Glutamatergic neuron (in vitro differentiated cells): ENCODE results near the gene ACTL7B. TPM values are rescaled to one million over a fixed set of nuclear protein-coding genes. Genes with fewer than 3 reads are reported as not detected.

Experiments
- DNase-seq: peaks from one replicate; pipeline ENCODE4 v3.0.0; 2022
- H3K27ac Mint-ChIP-seq: one replicate; pipeline ENCODE4 v1.8.0; 2020; ENCODE audit warnings: mild to moderate bottlenecking, mixed read lengths, inconsistent platforms; ENCODE audit not compliant: unreplicated experiment
- H3K27me3 Mint-ChIP-seq: one replicate; pipeline ENCODE4 v1.8.0; 2020; ENCODE audit warnings: mild to moderate bottlenecking, moderate library complexity, mixed read lengths, inconsistent platforms; ENCODE audit not compliant: unreplicated experiment
- H3K36me3 Mint-ChIP-seq: one replicate; pipeline ENCODE4 v1.8.0; 2020; ENCODE audit warnings: mild to moderate bottlenecking, mixed read lengths, inconsistent platforms; ENCODE audit not compliant: unreplicated experiment
- H3K4me1 Mint-ChIP-seq: one replicate; pipeline ENCODE4 v1.8.0; 2020; ENCODE audit warnings: mild to moderate bottlenecking, low read depth, mixed read lengths, inconsistent platforms; ENCODE audit not compliant: unreplicated experiment
- H3K4me3 Mint-ChIP-seq: one replicate; pipeline ENCODE4 v1.8.0; 2020; ENCODE audit warnings: mild to moderate bottlenecking, mixed read lengths, inconsistent platforms; ENCODE audit not compliant: unreplicated experiment
- H3K9me3 Mint-ChIP-seq: one replicate; pipeline ENCODE4 v1.8.0; 2020; ENCODE audit warnings: mild to moderate bottlenecking, moderate library complexity, mixed read lengths, inconsistent platforms; ENCODE audit not compliant: unreplicated experiment
- total RNA-seq: library from RNA; stranded (reverse); fragmentation: NEBNext Ultra II Directional; extraction: Animal tissue kit (Norgen Biotek cat#: 25700); gene quantifications from one replicate; pipeline ENCODE4 v1.2.1, GENCODE V29; 2021; ENCODE audit not compliant: unreplicated experiment
- TF ChIP-seq, protein P1 (sequence below): fragments of 200-600 bp; sonication (generic); IDR thresholded peaks from one replicate; pipeline ENCODE4 v1.5.0; 2021; ENCODE audit not compliant: partially characterized antibody, unreplicated experiment

The ACTL7B gene
- total RNA-seq, 1 donor from 2014 or later = not detected

DNA sequence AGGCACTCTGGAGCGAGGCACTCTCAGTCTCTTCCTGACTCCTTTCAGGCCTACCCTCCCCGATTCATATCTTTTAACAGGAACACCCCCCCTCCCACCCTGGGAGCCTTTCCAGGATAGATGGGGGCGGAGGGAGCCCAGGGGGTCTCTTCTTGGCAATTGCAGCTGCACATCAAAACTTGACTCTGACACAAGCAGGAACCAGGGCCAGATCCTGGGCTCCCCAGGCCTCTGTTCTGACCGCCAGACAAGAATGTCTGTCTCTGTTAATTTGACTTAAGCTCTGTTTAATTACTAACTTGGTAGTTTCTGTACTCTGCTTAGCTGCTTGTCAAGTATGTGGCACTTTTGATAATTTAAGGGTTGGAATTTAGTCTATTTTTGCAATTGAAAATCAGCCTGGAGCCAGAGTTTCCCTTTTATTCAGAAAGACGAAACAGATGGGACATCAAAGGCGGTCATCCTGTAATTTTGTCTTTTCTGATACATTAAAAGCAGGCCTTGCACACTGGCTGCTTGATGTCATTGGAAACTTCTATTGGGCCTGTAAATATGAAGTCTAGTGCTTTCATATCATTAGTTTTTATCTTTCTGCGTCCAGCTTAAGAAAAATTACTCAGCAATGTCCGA is 43.3 kb downstream of the ACTL7B start:
- TF ChIP-seq, protein P1, sequence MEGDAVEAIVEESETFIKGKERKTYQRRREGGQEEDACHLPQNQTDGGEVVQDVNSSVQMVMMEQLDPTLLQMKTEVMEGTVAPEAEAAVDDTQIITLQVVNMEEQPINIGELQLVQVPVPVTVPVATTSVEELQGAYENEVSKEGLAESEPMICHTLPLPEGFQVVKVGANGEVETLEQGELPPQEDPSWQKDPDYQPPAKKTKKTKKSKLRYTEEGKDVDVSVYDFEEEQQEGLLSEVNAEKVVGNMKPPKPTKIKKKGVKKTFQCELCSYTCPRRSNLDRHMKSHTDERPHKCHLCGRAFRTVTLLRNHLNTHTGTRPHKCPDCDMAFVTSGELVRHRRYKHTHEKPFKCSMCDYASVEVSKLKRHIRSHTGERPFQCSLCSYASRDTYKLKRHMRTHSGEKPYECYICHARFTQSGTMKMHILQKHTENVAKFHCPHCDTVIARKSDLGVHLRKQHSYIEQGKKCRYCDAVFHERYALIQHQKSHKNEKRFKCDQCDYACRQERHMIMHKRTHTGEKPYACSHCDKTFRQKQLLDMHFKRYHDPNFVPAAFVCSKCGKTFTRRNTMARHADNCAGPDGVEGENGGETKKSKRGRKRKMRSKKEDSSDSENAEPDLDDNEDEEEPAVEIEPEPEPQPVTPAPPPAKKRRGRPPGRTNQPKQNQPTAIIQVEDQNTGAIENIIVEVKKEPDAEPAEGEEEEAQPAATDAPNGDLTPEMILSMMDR = no peak

DNA sequence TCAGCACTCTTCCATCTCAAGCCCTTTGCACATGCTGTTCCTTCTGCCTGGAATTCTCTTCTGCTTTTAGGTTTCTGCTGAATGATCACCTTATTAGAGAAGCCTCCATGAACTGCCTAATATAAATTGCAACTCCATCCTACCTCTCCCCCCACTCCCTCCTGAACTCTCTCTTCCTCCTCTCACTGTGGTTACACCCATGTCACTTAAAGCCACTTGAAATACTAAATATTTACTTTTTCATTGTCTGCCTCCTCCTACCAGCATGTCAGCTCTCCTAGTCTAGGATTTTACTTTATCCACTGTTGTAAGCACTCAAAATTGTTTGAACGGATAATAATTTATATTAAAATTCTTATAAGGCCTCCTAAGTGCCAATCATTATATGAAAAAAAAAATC is 43.8 kb downstream of the ACTL7B start:
- Mint-ChIP-seq H3K36me3 (no peaks in the 10 kb centered on the region), H3K27me3 (no peaks in the 10 kb centered on the region), H3K4me3 (no peak overlapping the region), H3K4me1 (no peaks in the 10 kb centered on the region), H3K27ac (no peak overlapping the region), H3K9me3 (peaks cover 2% of the 10 kb centered on the region)
- TF ChIP-seq, protein P1 = no peak
- DNase-seq = no peak

More for the DNA sequence above, 43.3 kb downstream of the ACTL7B start:
- Mint-ChIP-seq H3K4me1 (no peaks in the 10 kb centered on the region), H3K27me3 (no peaks in the 10 kb centered on the region), H3K36me3 (no peaks in the 10 kb centered on the region), H3K9me3 (peaks cover 2% of the 10 kb centered on the region), H3K4me3 (no peak overlapping the region), H3K27ac (no peak overlapping the region)
- no peak for DNase-seq

DNA sequence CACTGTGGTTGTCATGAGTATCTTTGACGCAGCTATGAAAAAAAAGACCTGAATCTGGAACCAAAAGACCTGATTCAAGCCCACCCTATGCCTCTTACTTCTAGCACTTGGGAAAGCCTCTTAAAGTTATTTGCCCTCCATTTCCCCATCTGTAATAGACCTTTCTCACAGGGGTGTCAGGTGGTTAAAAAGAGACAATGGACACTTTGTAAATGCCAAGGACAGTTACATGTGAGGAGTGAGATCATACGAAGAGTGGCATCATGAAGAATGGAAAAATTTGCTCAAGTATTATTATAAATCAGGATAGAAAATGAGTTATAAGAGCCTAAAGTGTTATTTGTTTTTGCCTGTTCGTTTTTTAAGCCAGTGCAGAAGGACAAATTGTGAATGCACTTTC is 46.5 kb downstream of the ACTL7B start:
- Mint-ChIP-seq H3K9me3 (peaks cover 2% of the 10 kb centered on the region), H3K27me3 (no peaks in the 10 kb centered on the region), H3K27ac (no peak overlapping the region), H3K4me3 (no peak overlapping the region), H3K4me1 (no peaks in the 10 kb centered on the region), H3K36me3 (no peaks in the 10 kb centered on the region)
- TF ChIP-seq, protein P1 = no peak
- DNase-seq = no peak

Other genes starting within 250 kb of the ACTL7B start
- not detected for gene ACTL7A, start 6.3 kb upstream of the ACTL7B start, total RNA-seq
- 51.9 TPM for gene ELP1, start 78.1 kb upstream of the ACTL7B start, total RNA-seq
- 5.5 TPM for gene ABITRAM, start 78.4 kb upstream of the ACTL7B start, total RNA-seq
- 13.7 TPM for gene CTNNAL1, start 157.5 kb upstream of the ACTL7B start, total RNA-seq